Stimulated activated CD4-positive, alpha-beta T cell treated with anti-CD3 and anti-CD28 coated beads, TNF-alpha, amount 100 ng/mL, for 48 hours (primary cell): ENCODE measurements around the gene UPF1.
"Not testable (repeated sequence)": the region's sequence is repeated elsewhere in the genome, so short reads cannot be mapped to it uniquely, and the experiment has no call there.

ENCODE experiments used
- DNase-seq, 3 donors: peaks; one replicate each; pipeline ENCODE4 v3.0.0-alpha.2; 2020; ENCODE audit warnings: low read depth in 3 of 3

The UPF1 gene

GRCh38 chr19:18799389-18799970, 32.3 kb upstream of the UPF1 start:
- DNase-seq: no peak

GRCh38 chr19:18800079-18800478, 31.7 kb upstream of the UPF1 start:
- no peak for DNase-seq

- no peak for DNase-seq
Observed at GRCh38 chr19:18800636-18801035, 31.1 kb upstream of the UPF1 start.

- DNase-seq: no peak
Observed at GRCh38 chr19:18802354-18802753, 29.4 kb upstream of the UPF1 start.

- no peak for DNase-seq
Observed at GRCh38 chr19:18803550-18804138, 28.1 kb upstream of the UPF1 start.

GRCh38 chr19:18804139-18804601, 27.6 kb upstream of the UPF1 start:
- DNase-seq: no peak

- no peak for DNase-seq
Observed at GRCh38 chr19:18804643-18805042, 27.1 kb upstream of the UPF1 start.

- no peak for DNase-seq
Observed at GRCh38 chr19:18807861-18808331, 23.9 kb upstream of the UPF1 start.

- no peak for DNase-seq
Observed at GRCh38 chr19:18809149-18809868, 22.4 kb upstream of the UPF1 start.

GRCh38 chr19:18811638-18812037, 20.1 kb upstream of the UPF1 start:
- not testable (repeated sequence) for DNase-seq

GRCh38 chr19:18814063-18814462, 17.7 kb upstream of the UPF1 start:
- no peak for DNase-seq

- no peak for DNase-seq
Observed at GRCh38 chr19:18815673-18816072, 16.1 kb upstream of the UPF1 start.

- DNase-seq: not testable (repeated sequence)
Observed at GRCh38 chr19:18816645-18817044, 15.1 kb upstream of the UPF1 start.

GRCh38 chr19:18817574-18817973, 14.2 kb upstream of the UPF1 start:
- no peak for DNase-seq

GRCh38 chr19:18828786-18829185, 3.0 kb upstream of the UPF1 start:
- no peak for DNase-seq

- DNase-seq: no peak
Observed at GRCh38 chr19:18830488-18830887, 1.3 kb upstream of the UPF1 start.

- DNase-seq: no peak
Observed at GRCh38 chr19:18832306-18833140, 764 bp downstream of the UPF1 start.

- no peak for DNase-seq
Observed at GRCh38 chr19:18833141-18833476, 1.4 kb downstream of the UPF1 start.

- no peak for DNase-seq
Observed at GRCh38 chr19:18833849-18834643, 2.3 kb downstream of the UPF1 start.

GRCh38 chr19:18834644-18834984, 2.9 kb downstream of the UPF1 start:
- no peak for DNase-seq

GRCh38 chr19:18839465-18840287, 7.9 kb downstream of the UPF1 start:
- DNase-seq: no peak
